Activated naive CD4-positive, alpha-beta T cell treated with anti-CD3 and anti-CD28 coated beads, Interleukin-2, amount 10 ng/mL, durations not matched to agents 7 days and 5 days (primary cell): ENCODE results near the gene SAMMSON.

Experiments
- CTCF ChIA-PET: fragments of 350-600 bp; sonication (Branson Sonifier 250); formaldehyde crosslinking; loops from one replicate; lab custom pipeline; 2021; ENCODE audit warnings: antibody characterized with exemption; lab: Charles Lee
- DNase-seq: peaks from one replicate; pipeline ENCODE4 v3.0.0-alpha.2; 2020
- H3K27ac Mint-ChIP-seq: one replicate; pipeline ENCODE4 v1.8.0; 2021; ENCODE audit warnings: mild to moderate bottlenecking, moderate library complexity, mixed read lengths
- H3K27me3 Mint-ChIP-seq: one replicate; pipeline ENCODE4 v1.8.0; 2021; ENCODE audit warnings: mild to moderate bottlenecking, mixed read lengths
- H3K36me3 Mint-ChIP-seq: one replicate; pipeline ENCODE4 v1.8.0; 2021; ENCODE audit warnings: mixed read lengths
- H3K4me1 Mint-ChIP-seq: one replicate; pipeline ENCODE4 v1.8.0; 2021; ENCODE audit warnings: mixed read lengths
- H3K4me3 Mint-ChIP-seq: one replicate; pipeline ENCODE4 v1.8.0; 2021; ENCODE audit warnings: mild to moderate bottlenecking, moderate library complexity, mixed read lengths
- H3K9me3 Mint-ChIP-seq: one replicate; pipeline ENCODE4 v1.8.0; 2021; ENCODE audit warnings: mixed read lengths

SAMMSON gene

DNA sequence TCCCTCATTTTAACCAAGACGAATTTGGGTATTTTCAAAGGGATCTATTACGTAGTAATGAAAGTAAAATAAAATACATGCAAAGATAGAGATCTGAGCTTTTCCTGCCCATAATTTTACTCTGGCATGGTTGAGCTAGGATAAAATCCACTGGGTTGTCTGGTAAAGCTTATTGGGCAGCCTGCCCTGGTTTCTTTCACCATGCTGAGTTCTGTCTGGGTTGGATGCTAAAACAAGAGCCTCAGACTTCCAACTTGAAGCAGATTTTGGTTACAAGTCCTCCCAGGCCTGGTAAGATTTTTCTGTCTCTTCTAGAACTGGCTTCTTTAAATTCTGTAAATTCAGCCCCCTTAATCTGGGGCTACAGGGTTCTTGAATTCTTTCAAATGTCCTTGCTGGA, 86.8 kb downstream of the SAMMSON start:
- Mint-ChIP-seq H3K9me3 (no peaks in the 10 kb centered on the region), H3K4me3 (no peak overlapping the region), H3K36me3 (no peaks in the 10 kb centered on the region), H3K4me1 (no peaks in the 10 kb centered on the region), H3K27me3 (no peaks in the 10 kb centered on the region), H3K27ac (no peak overlapping the region)
- CTCF ChIA-PET, result no interaction called here
- DNase-seq, result no peak

DNA sequence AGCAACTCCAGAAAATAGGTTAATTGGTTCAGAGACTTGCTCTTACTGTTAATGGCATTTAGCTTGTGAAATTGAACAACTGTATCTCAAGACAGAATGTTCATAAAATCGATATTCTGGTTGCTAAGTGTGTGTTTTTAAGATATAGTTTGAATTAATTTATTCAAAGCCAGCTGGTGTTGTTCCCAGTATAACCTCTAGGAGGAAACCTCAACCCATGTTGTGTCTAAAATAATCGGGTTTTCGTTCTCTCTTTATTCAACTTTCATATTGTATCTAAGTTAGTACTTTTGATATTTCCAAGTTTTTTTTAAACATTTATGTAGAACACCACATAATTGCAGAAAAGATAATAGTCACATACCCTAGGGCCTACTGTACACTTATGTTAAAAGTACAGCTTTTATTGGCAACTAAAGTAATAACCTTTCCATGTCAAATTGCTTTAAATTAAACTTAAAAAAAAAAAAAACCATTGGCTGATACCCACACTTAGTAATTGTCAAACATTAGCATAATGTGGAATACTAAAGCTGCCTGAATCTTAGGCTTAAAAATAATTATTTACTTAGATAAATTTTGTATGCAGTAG, 90.9 kb downstream of the SAMMSON start:
- Mint-ChIP-seq H3K27me3 (no peaks in the 10 kb centered on the region), H3K36me3 (no peaks in the 10 kb centered on the region), H3K27ac (no peak overlapping the region), H3K9me3 (no peaks in the 10 kb centered on the region), H3K4me1 (no peaks in the 10 kb centered on the region), H3K4me3 (no peak overlapping the region)
- DNase-seq, result no peak
- CTCF ChIA-PET, result interaction anchor here (0.7 to 2.0 kb wide), 2 partner anchors 15 to 268 kb away, joined by 4 to 5 read pairs; no protein-coding TSS in a partner anchor

DNA sequence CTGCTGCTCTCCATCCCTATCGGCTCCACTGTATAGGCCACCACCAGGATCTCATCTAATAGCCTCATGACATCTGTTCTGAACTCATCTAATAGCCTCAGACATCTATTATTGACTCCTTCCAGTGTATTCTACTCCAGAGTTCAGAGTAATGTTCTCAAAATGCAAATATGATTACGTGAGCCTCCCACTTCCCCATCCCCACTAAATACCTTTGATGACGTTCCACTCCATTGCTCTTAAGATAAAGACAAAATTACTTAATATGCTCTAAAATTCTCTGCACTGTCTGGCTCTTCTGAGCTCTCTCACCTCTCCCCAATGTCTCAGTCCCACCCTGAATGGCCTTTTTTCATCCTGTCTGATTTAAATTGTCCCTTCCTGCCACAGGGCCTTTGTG, 94.7 kb downstream of the SAMMSON start:
- no peaks in the 10 kb centered on the region for H3K4me1 Mint-ChIP-seq
- no peak overlapping the region for H3K27ac Mint-ChIP-seq
- no peaks in the 10 kb centered on the region for H3K27me3 Mint-ChIP-seq
- no peak for DNase-seq
- H3K36me3 Mint-ChIP-seq, result no peaks in the 10 kb centered on the region
- no peak overlapping the region for H3K4me3 Mint-ChIP-seq
- H3K9me3 Mint-ChIP-seq, result no peaks in the 10 kb centered on the region
- CTCF ChIA-PET, result no interaction called here

DNA sequence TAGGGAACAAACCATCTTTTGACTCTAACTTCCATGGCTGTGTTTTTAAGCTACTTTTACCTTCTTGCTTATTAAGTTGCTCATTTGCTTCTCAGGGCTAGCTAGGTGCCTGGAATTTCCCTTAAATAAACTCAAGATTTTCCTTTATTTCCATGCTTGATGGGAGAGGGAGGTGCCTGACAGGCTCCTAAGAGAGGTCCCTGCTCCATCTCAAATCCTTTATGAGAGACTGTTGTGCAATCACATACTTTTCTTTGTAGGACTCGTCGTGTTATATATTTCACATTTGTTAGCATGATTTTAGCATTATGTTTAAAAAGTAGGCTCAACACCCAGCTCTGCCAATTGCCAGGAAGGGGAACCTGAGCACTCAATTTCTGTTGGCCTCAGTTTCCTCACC, 95.7 kb downstream of the SAMMSON start:
- Mint-ChIP-seq H3K9me3 (no peaks in the 10 kb centered on the region), H3K27me3 (no peaks in the 10 kb centered on the region), H3K4me3 (no peak overlapping the region), H3K4me1 (no peaks in the 10 kb centered on the region), H3K27ac (no peak overlapping the region), H3K36me3 (no peaks in the 10 kb centered on the region)
- CTCF ChIA-PET, result no interaction called here
- DNase-seq, result no peak

DNA sequence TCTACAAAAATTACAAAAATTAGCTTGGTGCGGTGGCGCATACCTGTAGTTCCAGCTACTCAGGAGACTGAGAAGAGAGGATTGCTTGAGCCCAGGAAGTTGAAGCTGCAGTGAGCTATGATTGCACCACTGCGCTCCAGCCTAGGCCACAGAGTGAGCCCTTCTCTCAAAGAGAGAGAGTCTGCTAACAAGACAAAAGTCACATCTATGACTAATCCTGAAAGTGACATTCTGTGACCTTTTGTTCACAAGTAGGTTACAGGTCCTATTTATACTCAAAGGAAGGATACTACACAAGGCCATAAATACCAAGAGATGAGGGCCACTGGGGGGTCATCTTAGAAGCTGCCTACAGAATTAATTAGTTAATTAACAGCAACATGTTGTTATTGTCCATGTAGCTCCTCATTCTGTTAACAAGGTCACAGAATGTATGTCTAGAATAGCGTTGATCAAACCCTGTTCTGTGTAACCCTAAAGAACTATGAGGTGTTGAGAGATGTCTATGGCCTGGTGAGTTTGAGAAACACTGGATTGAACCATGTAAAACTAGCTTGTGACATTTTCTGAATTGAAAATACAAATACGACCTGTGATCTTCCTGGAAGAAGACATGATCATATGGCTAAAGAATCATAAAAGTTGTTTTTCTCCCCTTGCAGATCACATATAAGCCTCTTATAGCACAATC, 97.0 kb downstream of the SAMMSON start:
- CTCF ChIA-PET, result interaction anchor here (0.6 kb wide), 1 partner anchor 11 kb away, joined by 3 read pairs; no protein-coding TSS in a partner anchor
- no peak overlapping the region for H3K27ac Mint-ChIP-seq
- no peaks in the 10 kb centered on the region for H3K36me3 Mint-ChIP-seq
- no peaks in the 10 kb centered on the region for H3K4me1 Mint-ChIP-seq
- H3K27me3 Mint-ChIP-seq, result no peaks in the 10 kb centered on the region
- H3K9me3 Mint-ChIP-seq, result no peaks in the 10 kb centered on the region
- H3K4me3 Mint-ChIP-seq, result no peak overlapping the region
- DNase-seq, result no peak

DNA sequence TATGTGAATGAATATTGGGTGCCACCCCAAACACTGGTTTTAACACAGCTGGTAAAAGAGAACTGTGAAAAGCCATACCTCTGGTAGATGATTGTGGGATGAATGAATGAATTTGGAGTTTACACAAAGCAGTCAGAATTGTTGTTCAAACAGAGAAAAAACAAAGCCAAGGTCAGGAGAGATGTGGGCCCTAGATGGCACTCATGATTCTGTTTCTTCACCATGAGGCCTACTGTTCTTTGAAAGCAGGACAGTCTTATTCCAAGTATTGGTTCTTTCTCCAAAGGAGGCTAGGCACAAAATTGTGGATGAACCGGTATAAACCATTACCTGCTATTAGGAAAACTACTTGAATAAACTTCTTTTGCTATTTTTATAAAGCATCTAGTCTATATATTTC, 97.6 kb downstream of the SAMMSON start:
- no peak overlapping the region for H3K4me3 Mint-ChIP-seq

DNA sequence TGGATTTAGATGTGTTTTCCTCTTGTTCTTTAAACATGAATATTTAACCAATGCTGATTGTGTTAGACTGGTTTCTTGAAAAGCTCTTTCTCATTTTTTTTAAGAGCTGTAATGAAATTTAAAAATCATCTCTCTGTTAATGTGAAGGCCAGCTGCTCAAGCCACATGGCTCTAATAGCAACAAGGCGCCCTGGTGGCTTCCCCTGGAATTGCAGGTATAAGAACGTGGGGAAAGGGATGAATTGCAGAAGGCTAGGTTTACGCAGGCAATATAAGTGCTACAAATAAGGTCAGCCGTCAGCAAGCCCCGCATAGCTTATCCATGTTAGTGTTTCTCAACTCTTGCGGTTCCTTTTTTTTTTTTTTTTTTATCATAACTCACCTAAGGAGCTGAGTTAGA, 108.5 kb downstream of the SAMMSON start:
- Mint-ChIP-seq H3K27ac (no peak overlapping the region), H3K4me3 (no peak overlapping the region), H3K36me3 (no peaks in the 10 kb centered on the region), H3K27me3 (no peaks in the 10 kb centered on the region), H3K4me1 (no peaks in the 10 kb centered on the region), H3K9me3 (no peaks in the 10 kb centered on the region)
- DNase-seq, result peak; percentile 24
- CTCF ChIA-PET, result interaction anchor here (0.6 kb wide), 1 partner anchor 45 kb away, joined by 6 read pairs; no protein-coding TSS in a partner anchor

More for the DNA sequence above, 97.6 kb downstream of the SAMMSON start:
- Mint-ChIP-seq H3K9me3 (no peaks in the 10 kb centered on the region), H3K27me3 (no peaks in the 10 kb centered on the region), H3K36me3 (no peaks in the 10 kb centered on the region), H3K4me1 (no peaks in the 10 kb centered on the region), H3K27ac (no peak overlapping the region)
- DNase-seq, result no peak
- CTCF ChIA-PET, result no interaction called here

DNA sequence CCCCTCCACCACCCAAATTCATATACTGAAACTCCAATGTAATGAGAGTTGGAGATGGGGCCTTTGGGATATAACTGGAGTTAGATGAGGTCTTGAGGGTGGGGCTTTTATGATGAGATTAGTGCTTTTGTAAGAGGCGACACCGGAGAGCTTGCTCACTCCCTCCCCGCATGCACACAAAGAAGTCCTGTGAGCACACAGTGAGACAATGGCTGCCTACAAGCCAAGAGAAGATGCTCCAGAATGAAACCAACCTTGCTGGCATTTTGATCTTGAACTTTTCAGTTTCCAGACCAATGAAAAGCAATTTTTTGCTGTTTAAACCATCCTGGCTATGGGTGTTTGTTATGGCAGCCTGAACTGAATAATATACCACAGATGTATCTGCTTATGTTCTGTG, 109.0 kb downstream of the SAMMSON start:
- no peaks in the 10 kb centered on the region for H3K36me3 Mint-ChIP-seq

DNA sequence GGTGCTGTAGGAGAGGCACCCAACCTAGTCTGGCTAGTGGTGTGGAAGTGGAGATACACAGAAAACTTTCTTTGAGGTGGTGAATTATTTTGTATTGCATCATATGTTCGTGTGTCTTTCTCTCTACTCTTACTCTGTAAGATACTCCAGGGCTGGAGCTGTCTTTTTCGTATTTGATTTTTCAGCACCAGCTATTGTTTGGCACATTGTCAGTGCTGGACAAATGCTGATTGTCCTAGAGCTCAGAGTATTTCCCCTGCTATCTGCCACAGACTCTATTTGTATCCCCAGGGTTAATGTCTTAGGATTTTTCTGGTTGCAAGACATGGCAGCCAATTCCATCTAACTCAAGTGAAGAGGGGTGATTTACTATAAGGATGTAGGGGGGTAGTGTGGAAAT, 110.5 kb downstream of the SAMMSON start:
- DNase-seq, result no peak
- Mint-ChIP-seq H3K4me1 (no peaks in the 10 kb centered on the region), H3K27me3 (no peaks in the 10 kb centered on the region), H3K27ac (no peak overlapping the region), H3K4me3 (no peak overlapping the region), H3K36me3 (no peaks in the 10 kb centered on the region), H3K9me3 (no peaks in the 10 kb centered on the region)
- CTCF ChIA-PET, result no interaction called here

More for the DNA sequence above, 109.0 kb downstream of the SAMMSON start:
- Mint-ChIP-seq H3K27ac (no peak overlapping the region), H3K27me3 (no peaks in the 10 kb centered on the region), H3K9me3 (no peaks in the 10 kb centered on the region), H3K4me3 (no peak overlapping the region), H3K4me1 (no peaks in the 10 kb centered on the region)
- CTCF ChIA-PET, result interaction anchor here (0.6 kb wide), 1 partner anchor 46 kb away, joined by 6 read pairs; no protein-coding TSS in a partner anchor
- DNase-seq, result no peak

DNA sequence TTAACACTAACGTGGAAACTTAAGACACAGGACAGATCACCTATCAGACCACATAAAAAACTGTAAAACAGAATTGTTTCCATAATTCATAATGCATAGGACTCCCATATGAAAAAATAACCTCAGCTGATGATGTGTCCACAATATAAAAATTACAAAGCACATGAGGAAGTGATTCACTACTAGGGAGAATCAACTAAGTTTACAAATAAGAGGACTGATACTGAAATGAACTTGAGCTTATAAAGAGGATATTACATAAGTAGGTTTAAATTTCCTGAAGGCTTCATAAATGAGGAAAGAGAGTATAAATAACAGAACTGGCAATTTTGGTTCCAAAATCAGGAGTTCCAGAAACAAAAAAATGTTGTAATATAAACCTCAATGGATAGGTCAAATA, 111.9 kb downstream of the SAMMSON start:
- CTCF ChIA-PET, result no interaction called here
- Mint-ChIP-seq H3K4me3 (no peak overlapping the region), H3K9me3 (no peaks in the 10 kb centered on the region), H3K27ac (no peak overlapping the region), H3K36me3 (no peaks in the 10 kb centered on the region), H3K4me1 (no peaks in the 10 kb centered on the region), H3K27me3 (no peaks in the 10 kb centered on the region)
- DNase-seq, result no peak

DNA sequence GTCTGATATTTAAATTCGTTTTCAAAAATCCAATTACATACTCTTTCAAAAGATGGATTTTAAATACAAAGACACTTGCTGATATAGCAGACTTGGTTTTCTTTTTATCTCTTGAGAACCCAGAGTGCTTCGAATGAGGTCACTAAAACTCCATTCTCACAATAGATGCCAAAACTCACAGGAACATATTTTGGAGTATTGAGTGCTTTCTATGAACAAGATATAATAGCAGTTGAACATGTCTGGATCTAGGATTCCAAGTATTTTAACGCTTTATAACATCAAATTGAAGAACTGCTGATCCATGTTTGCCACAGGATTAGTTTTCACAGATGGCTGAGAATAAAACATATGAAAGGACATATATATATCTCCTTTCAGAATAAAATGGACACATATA, 113.2 kb downstream of the SAMMSON start:
- no peak overlapping the region for H3K4me3 Mint-ChIP-seq
- H3K36me3 Mint-ChIP-seq, result no peaks in the 10 kb centered on the region
- no peak overlapping the region for H3K27ac Mint-ChIP-seq
- no peak for DNase-seq
- H3K4me1 Mint-ChIP-seq, result no peaks in the 10 kb centered on the region
- CTCF ChIA-PET, result no interaction called here
- no peaks in the 10 kb centered on the region for H3K9me3 Mint-ChIP-seq
- H3K27me3 Mint-ChIP-seq, result no peaks in the 10 kb centered on the region

DNA sequence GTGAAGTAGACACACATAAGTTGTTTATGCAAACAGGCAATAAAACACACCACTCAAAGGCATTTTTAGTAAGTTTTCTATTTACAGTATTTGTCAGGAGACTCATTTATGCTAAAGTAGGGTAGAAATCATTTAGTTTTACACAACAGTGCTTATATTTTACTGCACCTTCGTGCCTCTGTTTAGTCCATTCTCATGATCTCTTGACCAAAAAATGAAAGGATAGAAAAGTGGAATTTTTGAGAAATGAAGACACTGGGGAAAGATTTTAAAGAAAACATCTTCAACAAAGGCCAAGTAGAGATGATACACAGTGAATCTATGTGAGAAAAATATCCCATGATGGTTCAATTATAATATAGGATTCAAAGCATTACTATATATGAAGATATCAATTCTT, 114.9 kb downstream of the SAMMSON start:
- DNase-seq, result no peak
- Mint-ChIP-seq H3K4me1 (no peaks in the 10 kb centered on the region), H3K27me3 (no peaks in the 10 kb centered on the region), H3K27ac (no peak overlapping the region), H3K36me3 (no peaks in the 10 kb centered on the region), H3K9me3 (no peaks in the 10 kb centered on the region), H3K4me3 (no peak overlapping the region)
- CTCF ChIA-PET, result no interaction called here

DNA sequence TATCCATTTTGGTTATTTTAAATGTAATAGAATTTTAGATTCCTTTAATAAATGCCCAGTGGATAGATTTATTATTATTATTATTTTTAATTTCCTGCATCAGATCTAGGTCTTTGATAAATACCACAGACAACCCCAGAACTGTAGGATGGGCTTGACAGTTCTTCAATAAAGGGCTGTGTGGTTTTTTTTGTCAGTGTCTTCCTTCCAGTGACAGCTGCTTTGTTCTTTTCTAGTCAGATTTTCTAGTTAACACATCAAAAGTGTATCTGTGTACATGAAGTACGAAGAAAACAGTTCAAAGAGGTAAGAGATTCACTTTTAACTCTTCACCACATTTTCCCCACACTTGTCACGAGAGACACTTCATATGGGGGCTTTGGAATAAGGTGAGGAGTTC, 120.3 kb downstream of the SAMMSON start:
- Mint-ChIP-seq H3K9me3 (no peaks in the 10 kb centered on the region), H3K27ac (no peak overlapping the region), H3K27me3 (no peaks in the 10 kb centered on the region), H3K4me1 (no peaks in the 10 kb centered on the region), H3K4me3 (no peak overlapping the region), H3K36me3 (no peaks in the 10 kb centered on the region)
- no peak for DNase-seq
- CTCF ChIA-PET, result interaction anchor here (0.9 to 1.4 kb wide), 5 partner anchors 13 to 1533 kb away, joined by 3 to 5 read pairs (median 3); no protein-coding TSS in a partner anchor
